Activated naive CD4-positive, alpha-beta T cell treated with anti-CD3 and anti-CD28 coated beads, Interleukin-2, amount 10 ng/mL, durations not matched to agents 7 days and 5 days (primary cell): Measurements from ENCODE around the gene PARP3.

Experiments
- CTCF ChIA-PET: fragments of 350-600 bp; sonication (Branson Sonifier 250); formaldehyde crosslinking; loops from one replicate; lab custom pipeline; 2021; ENCODE audit warnings: antibody characterized with exemption; lab: Charles Lee
- DNase-seq: peaks from one replicate; pipeline ENCODE4 v3.0.0-alpha.2; 2020
- H3K27ac Mint-ChIP-seq: one replicate; pipeline ENCODE4 v1.8.0; 2021; ENCODE audit warnings: mild to moderate bottlenecking, moderate library complexity, mixed read lengths
- H3K27me3 Mint-ChIP-seq: one replicate; pipeline ENCODE4 v1.8.0; 2021; ENCODE audit warnings: mild to moderate bottlenecking, mixed read lengths
- H3K36me3 Mint-ChIP-seq: one replicate; pipeline ENCODE4 v1.8.0; 2021; ENCODE audit warnings: mixed read lengths
- H3K4me1 Mint-ChIP-seq: one replicate; pipeline ENCODE4 v1.8.0; 2021; ENCODE audit warnings: mixed read lengths
- H3K4me3 Mint-ChIP-seq: one replicate; pipeline ENCODE4 v1.8.0; 2021; ENCODE audit warnings: mild to moderate bottlenecking, moderate library complexity, mixed read lengths
- H3K9me3 Mint-ChIP-seq: one replicate; pipeline ENCODE4 v1.8.0; 2021; ENCODE audit warnings: mixed read lengths

PARP3 gene

GRCh38 chr3:51938780-51939425 lies 3.3 kb upstream of the PARP3 start:
- Mint-ChIP-seq H3K27ac (no peak overlapping the region), H3K4me3 (no peak overlapping the region), H3K27me3 (no peaks in the 10 kb centered on the region), H3K36me3 (peaks cover 30% of the 10 kb centered on the region), H3K4me1 (peaks cover 39% of the 10 kb centered on the region), H3K9me3 (no peaks in the 10 kb centered on the region)
- no peak for DNase-seq
- CTCF ChIA-PET: no interaction called here

GRCh38 chr3:51940648-51941462 lies 1.3 kb upstream of the PARP3 start:
- H3K27me3 Mint-ChIP-seq: no peaks in the 10 kb centered on the region
- H3K27ac Mint-ChIP-seq: peak overlapping the region; percentile 67
- H3K4me1 Mint-ChIP-seq: peaks cover 39% of the 10 kb centered on the region
- peaks cover 21% of the 10 kb centered on the region for H3K36me3 Mint-ChIP-seq
- no peak for DNase-seq
- no peaks in the 10 kb centered on the region for H3K9me3 Mint-ChIP-seq
- CTCF ChIA-PET: interaction anchor here (0.6 to 3.4 kb wide), 11 partner anchors 8 to 471 kb away, joined by 3 to 24 read pairs (median 4); partner anchors contain the start of genes ABHD14A and ABHD14B
- peak overlapping the region; percentile 87 for H3K4me3 Mint-ChIP-seq

- no peak for DNase-seq
Measured at GRCh38 chr3:51941463-51941797, 733 bp upstream of the PARP3 start.

GRCh38 chr3:51942603-51943450 lies 664 bp downstream of the PARP3 start:
- H3K4me3 Mint-ChIP-seq: peak overlapping the region; percentile 87
- H3K4me1 Mint-ChIP-seq: peaks cover 39% of the 10 kb centered on the region
- DNase-seq: peak; percentile 78
- no peaks in the 10 kb centered on the region for H3K9me3 Mint-ChIP-seq
- H3K27ac Mint-ChIP-seq: peak overlapping the region; percentile 91
- CTCF ChIA-PET: interaction anchor here (0.7 to 3.4 kb wide), 16 partner anchors 10 to 289 kb away, joined by 3 to 24 read pairs (median 3); partner anchors contain the start of genes ABHD14A, ABHD14B, ACY1 and DUSP7
- no peaks in the 10 kb centered on the region for H3K27me3 Mint-ChIP-seq
- H3K36me3 Mint-ChIP-seq: peaks cover 10% of the 10 kb centered on the region

More at GRCh38 chr3:51941463-51941797, 733 bp upstream of the PARP3 start:
- CTCF ChIA-PET: interaction anchor here (0.6 to 3.4 kb wide), 12 partner anchors 8 to 471 kb away, joined by 3 to 24 read pairs (median 4); partner anchors contain the start of genes ABHD14A and ABHD14B
- Mint-ChIP-seq H3K36me3 (peaks cover 17% of the 10 kb centered on the region), H3K4me3 (peak overlapping the region; percentile 87), H3K4me1 (peaks cover 39% of the 10 kb centered on the region), H3K27me3 (no peaks in the 10 kb centered on the region), H3K9me3 (no peaks in the 10 kb centered on the region), H3K27ac (peak overlapping the region; percentile 91)

GRCh38 chr3:51943451-51944391 lies 1.6 kb downstream of the PARP3 start:
- CTCF ChIA-PET: interaction anchor here (0.9 to 3.4 kb wide), 7 partner anchors 30 to 288 kb away, joined by 3 to 24 read pairs (median 3); partner anchors contain the start of genes ABHD14A, ABHD14B and ACY1
- no peak for DNase-seq
- peak overlapping the region; percentile 30 for H3K27ac Mint-ChIP-seq
- H3K4me1 Mint-ChIP-seq: peaks cover 35% of the 10 kb centered on the region
- H3K27me3 Mint-ChIP-seq: no peaks in the 10 kb centered on the region
- peaks cover 4% of the 10 kb centered on the region for H3K36me3 Mint-ChIP-seq
- no peak overlapping the region for H3K4me3 Mint-ChIP-seq
- no peaks in the 10 kb centered on the region for H3K9me3 Mint-ChIP-seq

- DNase-seq: no peak
- H3K36me3 Mint-ChIP-seq: no peaks in the 10 kb centered on the region
- no peak overlapping the region for H3K27ac Mint-ChIP-seq
- peaks cover 31% of the 10 kb centered on the region for H3K4me1 Mint-ChIP-seq
- H3K9me3 Mint-ChIP-seq: no peaks in the 10 kb centered on the region
- no peak overlapping the region for H3K4me3 Mint-ChIP-seq
- H3K27me3 Mint-ChIP-seq: no peaks in the 10 kb centered on the region
- CTCF ChIA-PET: no interaction called here
Measured at GRCh38 chr3:51944451-51945021, 2.4 kb downstream of the PARP3 start.

- Mint-ChIP-seq H3K36me3 (no peaks in the 10 kb centered on the region), H3K4me3 (no peak overlapping the region), H3K27ac (no peak overlapping the region), H3K27me3 (no peaks in the 10 kb centered on the region), H3K9me3 (no peaks in the 10 kb centered on the region), H3K4me1 (peaks cover 24% of the 10 kb centered on the region)
- CTCF ChIA-PET: no interaction called here
- no peak for DNase-seq
Measured at GRCh38 chr3:51945031-51945840, 3.1 kb downstream of the PARP3 start.

GRCh38 chr3:51945926-51946705 lies 4.0 kb downstream of the PARP3 start:
- Mint-ChIP-seq H3K4me3 (no peak overlapping the region), H3K4me1 (peaks cover 15% of the 10 kb centered on the region), H3K27me3 (peaks cover 5% of the 10 kb centered on the region), H3K9me3 (no peaks in the 10 kb centered on the region), H3K36me3 (no peaks in the 10 kb centered on the region), H3K27ac (no peak overlapping the region)
- no peak for DNase-seq
- CTCF ChIA-PET: interaction anchor here (1.4 kb wide), 1 partner anchor 37 kb away, joined by 3 read pairs; the partner anchor contains the start of gene ACY1

GRCh38 chr3:51946796-51947195 lies 4.6 kb downstream of the PARP3 start:
- H3K4me3 Mint-ChIP-seq: no peak overlapping the region
- CTCF ChIA-PET: interaction anchor here (1.2 to 1.4 kb wide), 2 partner anchors 36 to 54 kb away, joined by 3 read pairs; partner anchors contain the start of gene ACY1
- DNase-seq: no peak
- no peak overlapping the region for H3K27ac Mint-ChIP-seq
- peaks cover 5% of the 10 kb centered on the region for H3K27me3 Mint-ChIP-seq
- no peaks in the 10 kb centered on the region for H3K36me3 Mint-ChIP-seq
- H3K4me1 Mint-ChIP-seq: peaks cover 12% of the 10 kb centered on the region
- H3K9me3 Mint-ChIP-seq: no peaks in the 10 kb centered on the region

GRCh38 chr3:51947215-51947900 lies 5.2 kb downstream of the PARP3 start:
- H3K9me3 Mint-ChIP-seq: no peaks in the 10 kb centered on the region
- CTCF ChIA-PET: interaction anchor here (1.2 to 1.4 kb wide), 2 partner anchors 35 to 54 kb away, joined by 3 read pairs; partner anchors contain the start of gene ACY1
- peaks cover 11% of the 10 kb centered on the region for H3K27me3 Mint-ChIP-seq
- no peak overlapping the region for H3K4me3 Mint-ChIP-seq
- H3K27ac Mint-ChIP-seq: no peak overlapping the region
- H3K36me3 Mint-ChIP-seq: no peaks in the 10 kb centered on the region
- no peak for DNase-seq
- peaks cover 7% of the 10 kb centered on the region for H3K4me1 Mint-ChIP-seq

- Mint-ChIP-seq H3K27me3 (peaks cover 18% of the 10 kb centered on the region), H3K27ac (no peak overlapping the region), H3K36me3 (no peaks in the 10 kb centered on the region), H3K4me3 (no peak overlapping the region), H3K9me3 (no peaks in the 10 kb centered on the region), H3K4me1 (peaks cover under 1% of the 10 kb centered on the region)
- CTCF ChIA-PET: no interaction called here
- no peak for DNase-seq
Measured at GRCh38 chr3:51948016-51948580, 5.9 kb downstream of the PARP3 start.
